ENCODE measurements around the gene PCDHA1. TPM values are rescaled to one million over a fixed set of nuclear protein-coding genes. Genes with fewer than 3 reads are reported as not detected.

PCDHA1 gene
- total and polyA plus RNA-seq, 12 donors, result 0.05 to 0.20 (median 0.08) TPM; not detected in 5

DNA sequence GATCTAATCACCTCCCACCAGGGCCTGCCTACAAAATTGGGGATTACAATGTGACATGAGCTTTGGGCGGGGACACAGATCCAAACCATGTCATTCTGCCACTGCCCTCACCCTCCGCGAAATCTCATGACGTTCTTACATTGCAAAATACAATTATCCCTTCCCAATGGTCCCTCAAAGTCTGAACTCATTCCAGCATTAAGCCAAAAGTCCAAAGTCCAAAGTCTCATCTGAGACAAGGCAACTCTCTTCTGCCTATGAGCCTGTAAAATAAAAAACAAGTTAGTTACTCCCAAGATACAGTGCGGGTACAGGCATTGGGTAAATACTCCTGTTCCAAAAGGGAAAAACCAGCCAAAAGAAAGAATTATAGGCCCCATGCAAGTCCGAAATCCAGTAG lies 165.7 kb downstream of the PCDHA1 start:
- Histone ChIP-seq H3K4me1 (replicated peaks in 1 of 2) (no peaks in the 10 kb centered on the region), H3K27ac (no peak overlapping the region), H3K9me3 (replicated peaks in 1 of 3) (no peaks in the 10 kb centered on the region), H3K4me3 (no peak overlapping the region), H3K27me3 (no peaks in the 10 kb centered on the region), H3K36me3 (replicated peaks in 1 of 2) (no peaks in the 10 kb centered on the region)
- no peak for DNase-seq
- 63 to 75% (median 69%) methylated on average over 6 of the region's 6 CpGs for WGBS, 4 donors
- intact Hi-C loops (cut with DNase I), result no loop called here
- no peak for TF ChIP-seq POLR2A (IDR thresholded peaks at IDR 0.05)
- TF ChIP-seq, protein P1, sequence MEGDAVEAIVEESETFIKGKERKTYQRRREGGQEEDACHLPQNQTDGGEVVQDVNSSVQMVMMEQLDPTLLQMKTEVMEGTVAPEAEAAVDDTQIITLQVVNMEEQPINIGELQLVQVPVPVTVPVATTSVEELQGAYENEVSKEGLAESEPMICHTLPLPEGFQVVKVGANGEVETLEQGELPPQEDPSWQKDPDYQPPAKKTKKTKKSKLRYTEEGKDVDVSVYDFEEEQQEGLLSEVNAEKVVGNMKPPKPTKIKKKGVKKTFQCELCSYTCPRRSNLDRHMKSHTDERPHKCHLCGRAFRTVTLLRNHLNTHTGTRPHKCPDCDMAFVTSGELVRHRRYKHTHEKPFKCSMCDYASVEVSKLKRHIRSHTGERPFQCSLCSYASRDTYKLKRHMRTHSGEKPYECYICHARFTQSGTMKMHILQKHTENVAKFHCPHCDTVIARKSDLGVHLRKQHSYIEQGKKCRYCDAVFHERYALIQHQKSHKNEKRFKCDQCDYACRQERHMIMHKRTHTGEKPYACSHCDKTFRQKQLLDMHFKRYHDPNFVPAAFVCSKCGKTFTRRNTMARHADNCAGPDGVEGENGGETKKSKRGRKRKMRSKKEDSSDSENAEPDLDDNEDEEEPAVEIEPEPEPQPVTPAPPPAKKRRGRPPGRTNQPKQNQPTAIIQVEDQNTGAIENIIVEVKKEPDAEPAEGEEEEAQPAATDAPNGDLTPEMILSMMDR (IDR thresholded peaks at IDR 0.05), result no peak

DNA sequence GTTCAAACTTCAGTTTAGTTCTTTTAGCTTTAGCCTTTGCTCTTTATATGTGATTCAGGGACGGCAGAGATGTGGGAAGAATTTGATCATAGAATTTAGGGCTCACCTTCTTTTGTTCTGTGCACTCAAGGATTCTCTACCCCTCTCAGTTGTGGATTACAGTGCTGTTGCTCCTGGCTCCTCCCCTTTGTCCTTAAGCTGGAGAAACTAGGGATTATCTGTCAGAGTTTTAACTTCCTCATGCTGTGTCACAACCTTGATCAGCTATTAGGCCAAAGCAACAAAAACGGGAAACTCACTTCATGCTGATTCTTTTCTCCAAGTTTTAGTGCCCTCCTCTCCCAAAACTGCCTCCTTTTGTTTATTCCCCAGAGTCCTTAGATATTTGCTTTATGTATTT lies 167.3 kb downstream of the PCDHA1 start:
- 33 to 47% (median 40%) methylated on average over 2 of the region's 2 CpGs for WGBS, 4 donors
- TF ChIP-seq, protein P1 (IDR thresholded peaks at IDR 0.05), result no peak
- TF ChIP-seq POLR2A (IDR thresholded peaks at IDR 0.05), result no peak
- H3K9me3 ChIP-seq (replicated peaks in 1 of 3), result no peaks in the 10 kb centered on the region
- H3K4me3 ChIP-seq, result no peak overlapping the region
- H3K4me1 ChIP-seq (replicated peaks in 1 of 2), result no peaks in the 10 kb centered on the region
- intact Hi-C loops (cut with DNase I), result no loop called here
- no peaks in the 10 kb centered on the region for H3K36me3 ChIP-seq (replicated peaks in 1 of 2)
- no peak for DNase-seq
- H3K27ac ChIP-seq, result no peak overlapping the region
- H3K27me3 ChIP-seq, result no peaks in the 10 kb centered on the region

DNA sequence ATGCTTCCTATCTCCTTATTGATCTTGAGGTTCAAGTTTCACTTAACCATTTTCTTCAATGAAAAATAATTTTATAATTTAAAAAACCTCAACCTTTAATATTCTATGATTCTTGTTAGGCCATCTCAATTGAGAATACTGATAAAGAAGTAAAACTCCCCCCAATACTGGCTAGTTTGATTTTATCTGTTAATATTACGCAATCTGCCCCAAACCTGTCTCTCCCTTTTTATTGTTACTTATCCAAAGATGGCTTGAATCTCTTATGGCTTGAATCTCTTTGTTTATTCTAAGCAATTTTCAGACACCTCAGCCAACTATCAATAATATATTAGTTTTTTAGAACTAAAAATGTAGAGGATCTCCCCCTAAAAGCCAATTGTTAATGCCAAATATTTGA lies 176.2 kb downstream of the PCDHA1 start:
- no peak for DNase-seq
- intact Hi-C loops (cut with DNase I), result no loop called here
- peaks cover 15% of the 10 kb centered on the region for H3K27me3 ChIP-seq
- H3K4me3 ChIP-seq, result no peak overlapping the region
- no peak for TF ChIP-seq POLR2A (IDR thresholded peaks at IDR 0.05)
- TF ChIP-seq, protein P1 (IDR thresholded peaks at IDR 0.05), result no peak
- no peaks in the 10 kb centered on the region for H3K4me1 ChIP-seq (replicated peaks in 1 of 2)
- H3K36me3 ChIP-seq (replicated peaks in 1 of 2), result no peaks in the 10 kb centered on the region
- no peaks in the 10 kb centered on the region for H3K9me3 ChIP-seq (replicated peaks in 1 of 3)
- WGBS, 4 donors, result 65 to 84% (median 78%) methylated on average over 1 of the region's 1 CpG
- no peak overlapping the region for H3K27ac ChIP-seq

DNA sequence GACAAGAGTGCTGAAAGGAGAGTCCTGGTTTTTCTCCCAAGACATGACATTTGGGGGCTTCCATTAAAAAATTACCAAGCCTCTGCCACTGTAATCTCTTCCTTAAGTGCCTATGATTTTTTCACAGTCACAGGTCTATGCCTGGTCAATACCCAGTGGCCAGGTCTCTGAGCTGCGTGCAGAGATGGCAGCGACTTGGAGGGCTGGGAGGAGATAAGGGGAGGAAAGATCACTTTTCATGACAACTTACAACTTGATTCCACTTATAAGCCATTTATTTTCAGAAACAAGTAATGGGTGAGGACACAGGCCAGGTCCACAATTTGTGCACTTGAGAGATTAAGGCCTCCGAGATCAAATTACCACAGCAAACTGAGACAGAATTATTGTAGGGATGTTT lies 178.4 kb downstream of the PCDHA1 start:
- DNase-seq, result no peak
- no peaks in the 10 kb centered on the region for H3K9me3 ChIP-seq (replicated peaks in 1 of 3)
- no peak overlapping the region for H3K4me3 ChIP-seq
- TF ChIP-seq, protein P1 (IDR thresholded peaks at IDR 0.05), result no peak
- 45 to 63% (median 58%) methylated on average over 3 of the region's 3 CpGs for WGBS, 4 donors
- H3K4me1 ChIP-seq (replicated peaks in 1 of 2), result no peaks in the 10 kb centered on the region
- peaks cover 16% of the 10 kb centered on the region for H3K27me3 ChIP-seq
- intact Hi-C loops (cut with DNase I), result no loop called here
- no peak overlapping the region for H3K27ac ChIP-seq
- H3K36me3 ChIP-seq (replicated peaks in 1 of 2), result no peaks in the 10 kb centered on the region

All from adrenal gland (tissue), 12 donors.